Peyer's patch (tissue), 4 donors: ENCODE results near the gene ZNF770. TPM values are rescaled to one million over a fixed set of nuclear protein-coding genes. Genes with fewer than 3 reads are reported as not detected.

Experiments used
- DNase-seq, 3 donors: peaks; one replicate each; pipeline ENCODE4 v3.0.0-alpha.2; 2017 to 2019
- H3K27ac ChIP-seq, 4 donors: fragments of 200-600 bp; sonication (generic); one replicate each; pipeline ENCODE4 v1.5.1; 2016 to 2019
- H3K27me3 ChIP-seq, 2 donors: fragments of 200-600 bp; sonication (generic); one replicate each; pipeline ENCODE4 v1.5.1; 2019
- H3K36me3 ChIP-seq, 3 donors: fragments of 200-600 bp; sonication (generic); one replicate each; pipeline ENCODE4 v1.5.1; 2016 to 2019
- H3K4me1 ChIP-seq, 4 donors: fragments of 200-600 bp; sonication (generic); one replicate each; pipeline ENCODE4 v1.5.1; 2016 to 2019
- H3K4me3 ChIP-seq, 4 donors: fragments of 200-600 bp; sonication (generic); 1 replicate in 3 of 4; 2 replicates in 1 of 4; pipeline ENCODE4 v1.5.1; 2016 to 2019; ENCODE audit warnings: mild to moderate bottlenecking in 1 of 4
- H3K9me3 ChIP-seq, 4 donors: fragments of 200-600 bp; sonication (generic); one replicate each; pipeline ENCODE4 v1.5.1; 2016 to 2019; ENCODE audit warnings: mild to moderate bottlenecking in 1 of 4
- POLR2A ChIP-seq, 2 donors: fragments of 450-650 bp; IDR thresholded peaks; one replicate each; pipeline ENCODE4 v1.5.1; 2017; ENCODE audit warnings: antibody characterized with exemption in 2 of 2, mild to moderate bottlenecking in 2 of 2, moderate library complexity in 2 of 2
- total RNA-seq, 4 donors: library from RNA; depleted of rRNA; stranded (reverse); fragments of >200 nt; gene quantifications; one replicate each; pipeline ENCODE4 v1.1.0, GENCODE V29; 2016
- TF ChIP-seq, protein P1 (sequence below), 6 experiments: fragments of 450-650 bp in 4 of 6; fragments of 200-600 bp in 2 of 6; sonication (generic) in 1 of 6; IDR thresholded peaks; one replicate each; pipeline ENCODE4 v1.5.1; 2017 to 2019; ENCODE audit warnings: antibody characterized with exemption in 6 of 6, mild to moderate bottlenecking in 3 of 6, moderate library complexity in 1 of 6

Gene ZNF770
- total RNA-seq, 4 donors from 2014 or later = 11.5 to 23.9 (median 16.5) TPM

GRCh38 chr15:35003928-35004327, 15.8 kb upstream of the ZNF770 start:
- Histone ChIP-seq H3K4me3 (no peak overlapping the region), H3K9me3 (no peaks in the 10 kb centered on the region), H3K27me3 (no peaks in the 10 kb centered on the region), H3K4me1 (no peaks in the 10 kb centered on the region), H3K27ac (no peak overlapping the region), H3K36me3 (no peaks in the 10 kb centered on the region)
- TF ChIP-seq, protein P1, sequence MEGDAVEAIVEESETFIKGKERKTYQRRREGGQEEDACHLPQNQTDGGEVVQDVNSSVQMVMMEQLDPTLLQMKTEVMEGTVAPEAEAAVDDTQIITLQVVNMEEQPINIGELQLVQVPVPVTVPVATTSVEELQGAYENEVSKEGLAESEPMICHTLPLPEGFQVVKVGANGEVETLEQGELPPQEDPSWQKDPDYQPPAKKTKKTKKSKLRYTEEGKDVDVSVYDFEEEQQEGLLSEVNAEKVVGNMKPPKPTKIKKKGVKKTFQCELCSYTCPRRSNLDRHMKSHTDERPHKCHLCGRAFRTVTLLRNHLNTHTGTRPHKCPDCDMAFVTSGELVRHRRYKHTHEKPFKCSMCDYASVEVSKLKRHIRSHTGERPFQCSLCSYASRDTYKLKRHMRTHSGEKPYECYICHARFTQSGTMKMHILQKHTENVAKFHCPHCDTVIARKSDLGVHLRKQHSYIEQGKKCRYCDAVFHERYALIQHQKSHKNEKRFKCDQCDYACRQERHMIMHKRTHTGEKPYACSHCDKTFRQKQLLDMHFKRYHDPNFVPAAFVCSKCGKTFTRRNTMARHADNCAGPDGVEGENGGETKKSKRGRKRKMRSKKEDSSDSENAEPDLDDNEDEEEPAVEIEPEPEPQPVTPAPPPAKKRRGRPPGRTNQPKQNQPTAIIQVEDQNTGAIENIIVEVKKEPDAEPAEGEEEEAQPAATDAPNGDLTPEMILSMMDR (IDR thresholded peaks at IDR 0.05) = no peak
- TF ChIP-seq POLR2A (IDR thresholded peaks at IDR 0.05) = no peak
- DNase-seq = no peak

GRCh38 chr15:35000511-35000910, 12.4 kb upstream of the ZNF770 start:
- TF ChIP-seq POLR2A (IDR thresholded peaks at IDR 0.05) = no peak
- TF ChIP-seq, protein P1 (IDR thresholded peaks at IDR 0.05) = no peak
- DNase-seq = no peak
- no peaks in the 10 kb centered on the region for H3K9me3 ChIP-seq

DNA sequence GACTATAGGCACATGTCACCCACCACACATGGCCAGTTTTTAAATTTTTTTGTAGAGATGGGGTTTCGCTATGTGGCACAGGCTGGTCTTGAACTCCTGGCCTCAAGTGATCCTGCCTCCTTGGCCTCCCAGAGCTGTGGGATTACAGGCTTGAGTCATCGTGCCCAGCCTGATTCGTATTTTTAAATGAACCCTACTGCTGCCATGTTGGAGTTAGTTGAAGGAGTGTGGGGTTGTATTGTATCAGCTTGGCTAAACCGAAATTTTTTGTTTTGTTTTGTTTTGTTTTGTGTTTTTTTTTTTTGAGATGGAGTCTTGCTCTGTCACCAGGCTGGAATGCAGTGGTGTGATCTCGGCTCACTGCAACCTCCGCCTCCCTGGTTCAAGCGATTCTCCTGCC, 11.8 kb upstream of the ZNF770 start:
- no peaks in the 10 kb centered on the region for H3K9me3 ChIP-seq
- no peak for DNase-seq
- no peaks in the 10 kb centered on the region for H3K27me3 ChIP-seq
- H3K36me3 ChIP-seq = no peaks in the 10 kb centered on the region
- H3K27ac ChIP-seq = no peak overlapping the region
- no peaks in the 10 kb centered on the region for H3K4me1 ChIP-seq
- no peak overlapping the region for H3K4me3 ChIP-seq
- TF ChIP-seq POLR2A (IDR thresholded peaks at IDR 0.05) = no peak
- TF ChIP-seq, protein P1 (IDR thresholded peaks at IDR 0.05) = no peak

More at GRCh38 chr15:35000511-35000910, 12.4 kb upstream of the ZNF770 start:
- Histone ChIP-seq H3K4me1 (no peaks in the 10 kb centered on the region), H3K4me3 (no peak overlapping the region), H3K36me3 (no peaks in the 10 kb centered on the region), H3K27me3 (no peaks in the 10 kb centered on the region), H3K27ac (no peak overlapping the region)

DNA sequence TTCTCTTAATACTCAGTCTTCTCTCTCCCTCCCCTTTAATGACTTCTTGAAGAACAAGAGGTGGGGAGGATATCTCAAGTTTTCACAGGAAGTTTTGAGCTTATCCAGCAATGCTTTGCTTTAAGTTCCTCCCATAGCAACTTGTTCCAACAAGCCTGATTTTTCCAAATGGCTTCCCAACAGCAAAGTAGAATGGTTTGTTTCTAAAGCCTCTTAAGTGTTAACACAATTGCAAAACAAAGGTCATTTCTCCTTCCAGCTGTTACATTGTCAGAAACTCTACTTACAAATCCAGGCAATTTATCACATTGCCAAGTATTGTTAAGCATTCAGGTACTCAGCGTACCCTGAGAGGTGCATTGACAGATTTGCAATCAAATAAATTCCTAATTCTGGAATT, 6.8 kb upstream of the ZNF770 start:
- H3K4me1 ChIP-seq = no peaks in the 10 kb centered on the region
- no peak for DNase-seq
- H3K27ac ChIP-seq = no peak overlapping the region
- no peaks in the 10 kb centered on the region for H3K36me3 ChIP-seq
- no peaks in the 10 kb centered on the region for H3K9me3 ChIP-seq
- TF ChIP-seq, protein P1 (IDR thresholded peaks at IDR 0.05) = no peak
- no peak for TF ChIP-seq POLR2A (IDR thresholded peaks at IDR 0.05)
- H3K27me3 ChIP-seq = no peaks in the 10 kb centered on the region
- H3K4me3 ChIP-seq = no peak overlapping the region

DNA sequence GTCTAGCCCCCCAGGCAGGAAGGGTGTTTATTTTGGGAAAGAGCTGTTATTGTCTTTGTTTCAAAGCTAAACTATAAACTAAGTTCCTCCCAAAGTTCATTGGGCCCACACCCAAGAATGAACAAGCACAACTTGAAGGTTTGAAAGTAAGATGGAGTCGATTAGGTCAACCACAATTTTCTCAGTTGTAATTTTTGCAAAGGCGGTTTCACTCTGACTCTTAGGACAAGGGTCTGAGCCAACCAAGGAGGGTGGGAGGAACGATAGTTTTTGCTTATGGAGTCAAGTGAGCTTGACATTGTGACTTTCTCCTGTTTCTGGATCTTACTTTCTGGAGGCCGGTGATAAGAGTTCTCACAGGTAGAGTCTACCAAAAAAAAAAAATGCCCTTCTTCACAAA, 5.8 kb upstream of the ZNF770 start:
- H3K27me3 ChIP-seq = no peaks in the 10 kb centered on the region
- no peak overlapping the region for H3K27ac ChIP-seq
- H3K9me3 ChIP-seq = no peaks in the 10 kb centered on the region
- no peak overlapping the region for H3K4me3 ChIP-seq
- H3K36me3 ChIP-seq = no peaks in the 10 kb centered on the region
- DNase-seq = no peak
- H3K4me1 ChIP-seq = peaks cover 0 to 6% (median 0%) of the 10 kb centered on the region in 4 donors
- TF ChIP-seq, protein P1 (IDR thresholded peaks at IDR 0.05) = no peak
- no peak for TF ChIP-seq POLR2A (IDR thresholded peaks at IDR 0.05)

- peaks cover 0 to 7% (median 0%) of the 10 kb centered on the region in 4 donors for H3K4me1 ChIP-seq
- no peaks in the 10 kb centered on the region for H3K36me3 ChIP-seq
- no peak overlapping the region for H3K27ac ChIP-seq
- H3K9me3 ChIP-seq = no peaks in the 10 kb centered on the region
- TF ChIP-seq, protein P1 (IDR thresholded peaks at IDR 0.05) = no peak
- no peak for TF ChIP-seq POLR2A (IDR thresholded peaks at IDR 0.05)
- DNase-seq = no peak
- no peaks in the 10 kb centered on the region for H3K27me3 ChIP-seq
- H3K4me3 ChIP-seq = no peak overlapping the region
These were observed 5.3 kb upstream of the ZNF770 start for GRCh38 chr15:34993412-34993811.
